Measurements from ENCODE around the gene EIF2B5.

EIF2B5 gene

GRCh38 chr3:184166671-184167070 is 31.5 kb downstream of the EIF2B5 start:
- no peak for DNase-seq
- Histone ChIP-seq H3K4me3 (ENCODE audit: low read depth, low read length) (no peak overlapping the region), H3K27me3 (no peaks in the 10 kb centered on the region), H3K4me1 (no peaks in the 10 kb centered on the region), H3K36me3 (peaks cover 74% of the 10 kb centered on the region), H3K9me3 (no peaks in the 10 kb centered on the region)
- no peak for TF ChIP-seq CTCF (IDR thresholded peaks at IDR 0.05; ENCODE audit: low read depth, low read length)

- Histone ChIP-seq H3K36me3 (peaks cover 74% of the 10 kb centered on the region), H3K9me3 (no peaks in the 10 kb centered on the region), H3K27me3 (no peaks in the 10 kb centered on the region), H3K4me1 (no peaks in the 10 kb centered on the region), H3K4me3 (ENCODE audit: low read depth, low read length) (no peak overlapping the region)
- no peak for DNase-seq
- TF ChIP-seq CTCF (IDR thresholded peaks at IDR 0.05; ENCODE audit: low read depth, low read length), result no peak
Observed at GRCh38 chr3:184167786-184168185, 32.6 kb downstream of the EIF2B5 start.

- Histone ChIP-seq H3K9me3 (no peaks in the 10 kb centered on the region), H3K4me3 (ENCODE audit: low read depth, low read length) (no peak overlapping the region), H3K27me3 (no peaks in the 10 kb centered on the region), H3K36me3 (peaks cover 69% of the 10 kb centered on the region), H3K4me1 (no peaks in the 10 kb centered on the region)
- DNase-seq, result no peak
- TF ChIP-seq CTCF (IDR thresholded peaks at IDR 0.05; ENCODE audit: low read depth, low read length), result no peak
Observed at GRCh38 chr3:184168363-184169120, 33.4 kb downstream of the EIF2B5 start.

- Histone ChIP-seq H3K4me3 (ENCODE audit: low read depth, low read length) (no peak overlapping the region), H3K27me3 (no peaks in the 10 kb centered on the region), H3K36me3 (peaks cover 52% of the 10 kb centered on the region), H3K9me3 (no peaks in the 10 kb centered on the region), H3K4me1 (no peaks in the 10 kb centered on the region)
- no peak for TF ChIP-seq CTCF (IDR thresholded peaks at IDR 0.05; ENCODE audit: low read depth, low read length)
- no peak for DNase-seq
Observed at GRCh38 chr3:184169896-184170875, 35.0 kb downstream of the EIF2B5 start.

GRCh38 chr3:184171562-184171961 is 36.4 kb downstream of the EIF2B5 start:
- no peaks in the 10 kb centered on the region for H3K27me3 ChIP-seq
- H3K9me3 ChIP-seq, result no peaks in the 10 kb centered on the region
- H3K4me1 ChIP-seq, result no peaks in the 10 kb centered on the region
- H3K36me3 ChIP-seq, result peaks cover 39% of the 10 kb centered on the region
- no peak overlapping the region for H3K4me3 ChIP-seq (ENCODE audit: low read depth, low read length)
- TF ChIP-seq CTCF (IDR thresholded peaks at IDR 0.05; ENCODE audit: low read depth, low read length), result no peak
- no peak for DNase-seq
